Measurements from ENCODE around the gene TBC1D17.

The TBC1D17 gene

GRCh38 chr19:49858088-49858985 is 19.2 kb upstream of the TBC1D17 start:
- in situ Hi-C loops (cut with HindIII; ENCODE audit: low pct_ligation_motif_present, low pct_unique_long_range_greater_than_20kb, low sequenced_read_pairs), result no loop called here
- DNase-seq, result no peak

GRCh38 chr19:49859682-49860335 is 17.7 kb upstream of the TBC1D17 start:
- DNase-seq, result no peak
- in situ Hi-C loops (cut with HindIII; ENCODE audit: low pct_ligation_motif_present, low pct_unique_long_range_greater_than_20kb, low sequenced_read_pairs), result no loop called here

- in situ Hi-C loops (cut with HindIII; ENCODE audit: low pct_ligation_motif_present, low pct_unique_long_range_greater_than_20kb, low sequenced_read_pairs), result no loop called here
- no peak for DNase-seq
These were observed 17.0 kb upstream of the TBC1D17 start for GRCh38 chr19:49860336-49861102.

GRCh38 chr19:49861107-49861506 is 16.4 kb upstream of the TBC1D17 start:
- DNase-seq, result no peak
- in situ Hi-C loops (cut with HindIII; ENCODE audit: low pct_ligation_motif_present, low pct_unique_long_range_greater_than_20kb, low sequenced_read_pairs), result no loop called here

GRCh38 chr19:49861541-49862378 is 15.7 kb upstream of the TBC1D17 start:
- DNase-seq, result no peak
- in situ Hi-C loops (cut with HindIII; ENCODE audit: low pct_ligation_motif_present, low pct_unique_long_range_greater_than_20kb, low sequenced_read_pairs), result no loop called here

- DNase-seq, result no peak
- in situ Hi-C loops (cut with HindIII; ENCODE audit: low pct_ligation_motif_present, low pct_unique_long_range_greater_than_20kb, low sequenced_read_pairs), result no loop called here
These were observed 14.9 kb upstream of the TBC1D17 start for GRCh38 chr19:49862391-49863253.

GRCh38 chr19:49863254-49863934 is 14.1 kb upstream of the TBC1D17 start:
- in situ Hi-C loops (cut with HindIII; ENCODE audit: low pct_ligation_motif_present, low pct_unique_long_range_greater_than_20kb, low sequenced_read_pairs), result no loop called here
- no peak for DNase-seq

GRCh38 chr19:49863935-49864320 is 13.6 kb upstream of the TBC1D17 start:
- DNase-seq, result no peak
- in situ Hi-C loops (cut with HindIII; ENCODE audit: low pct_ligation_motif_present, low pct_unique_long_range_greater_than_20kb, low sequenced_read_pairs), result no loop called here

GRCh38 chr19:49864890-49865289 is 12.6 kb upstream of the TBC1D17 start:
- DNase-seq, result no peak
- in situ Hi-C loops (cut with HindIII; ENCODE audit: low pct_ligation_motif_present, low pct_unique_long_range_greater_than_20kb, low sequenced_read_pairs), result no loop called here

GRCh38 chr19:49866933-49867782 is 10.3 kb upstream of the TBC1D17 start, which contains the start of gene PNKP:
Gene PNKP (minus strand): TSS chr19:49867576. CDS start chr19:49867204, 372 bp downstream.
- DNase-seq, result peak; percentile 89
- in situ Hi-C loops (cut with HindIII; ENCODE audit: low pct_ligation_motif_present, low pct_unique_long_range_greater_than_20kb, low sequenced_read_pairs), result no loop called here

- DNase-seq, result no peak
- in situ Hi-C loops (cut with HindIII; ENCODE audit: low pct_ligation_motif_present, low pct_unique_long_range_greater_than_20kb, low sequenced_read_pairs), result no loop called here
These were observed 8.5 kb upstream of the TBC1D17 start for GRCh38 chr19:49869009-49869483.

GRCh38 chr19:49869484-49870308 is 7.8 kb upstream of the TBC1D17 start:
- in situ Hi-C loops (cut with HindIII; ENCODE audit: low pct_ligation_motif_present, low pct_unique_long_range_greater_than_20kb, low sequenced_read_pairs), result no loop called here
- DNase-seq, result peak; percentile 99

GRCh38 chr19:49870309-49870901 is 7.1 kb upstream of the TBC1D17 start:
- no peak for DNase-seq
- in situ Hi-C loops (cut with HindIII; ENCODE audit: low pct_ligation_motif_present, low pct_unique_long_range_greater_than_20kb, low sequenced_read_pairs), result no loop called here

- in situ Hi-C loops (cut with HindIII; ENCODE audit: low pct_ligation_motif_present, low pct_unique_long_range_greater_than_20kb, low sequenced_read_pairs), result no loop called here
- DNase-seq, result no peak
These were observed 6.0 kb upstream of the TBC1D17 start for GRCh38 chr19:49871349-49871985.

Measured in ACHN (cell line).